Liver (tissue), 9 donors: ENCODE results near the gene SOSTDC1. TPM values are rescaled to one million over a fixed set of nuclear protein-coding genes. Genes with fewer than 3 reads are reported as not detected.

Source experiments
- DNase-seq: peaks from one replicate; pipeline ENCODE4 v3.0.0-alpha.2; 2017; ENCODE audit warnings: low spot score
- H3K27ac ChIP-seq, 2 donors: one replicate each; pipeline ENCODE4 v1.7.0; 2013; ENCODE audit warnings: inconsistent platforms in 2 of 2, low read length in 2 of 2, control low read depth in 1 of 2, low read depth in 1 of 2, mild to moderate bottlenecking in 1 of 2
- H3K27me3 ChIP-seq, 4 donors: one replicate each; pipeline versions ENCODE4 v1.6.1 to v1.7.0; 2013; ENCODE audit warnings: low read length in 3 of 4, inconsistent platforms in 1 of 4, mild to moderate bottlenecking in 1 of 4, moderate library complexity in 1 of 4; ENCODE audit not compliant: control insufficient read depth in 4 of 4, insufficient read depth in 4 of 4
- H3K36me3 ChIP-seq, 4 donors: one replicate each; pipeline versions ENCODE4 v1.6.1 to v1.7.0; 2013; ENCODE audit warnings: low read length in 3 of 4, mild to moderate bottlenecking in 3 of 4, low read depth in 1 of 4, moderate library complexity in 1 of 4; ENCODE audit not compliant: control insufficient read depth in 4 of 4, insufficient read depth in 3 of 4
- H3K4me1 ChIP-seq, 4 donors: one replicate each; pipeline versions ENCODE4 v1.6.1 to v1.7.0; 2013; ENCODE audit warnings: low read length in 3 of 4, mild to moderate bottlenecking in 3 of 4, moderate library complexity in 1 of 4; ENCODE audit not compliant: control insufficient read depth in 4 of 4, insufficient read depth in 4 of 4
- H3K4me3 ChIP-seq, 3 donors: one replicate each; pipeline versions ENCODE4 v1.6.1 to v1.7.0; 2013; ENCODE audit warnings: low read length in 3 of 3, control low read depth in 1 of 3, low read depth in 1 of 3, mild to moderate bottlenecking in 1 of 3
- H3K9ac ChIP-seq, 2 donors: one replicate each; pipeline ENCODE4 v1.7.0; 2013; ENCODE audit warnings: low read length in 2 of 2, mild to moderate bottlenecking in 2 of 2, moderate library complexity in 2 of 2, control low read depth in 1 of 2, low read depth in 1 of 2
- H3K9me3 ChIP-seq, 4 donors: one replicate each; pipeline versions ENCODE4 v1.6.1 to v1.7.0; 2013; ENCODE audit warnings: low read length in 3 of 4; ENCODE audit not compliant: control insufficient read depth in 4 of 4
- CTCF ChIP-seq: fragments of 150-350 bp; IDR thresholded peaks from 2 replicates; pipeline ENCODE4 v1.5.1; 2017; ENCODE audit warnings: improper control_type of control experiment, low read depth, low read length; ENCODE audit not compliant: missing input control
- EGR1 ChIP-seq, 2 donors: IDR thresholded peaks; 2 replicates each; pipeline ENCODE4 v1.6.1; 2016 to 2018; ENCODE audit warnings: antibody characterized with exemption in 2 of 2, low read depth in 2 of 2
- FOXA1 ChIP-seq: IDR thresholded peaks from 2 replicates; pipeline ENCODE4 v1.6.1; 2016; ENCODE audit warnings: antibody characterized with exemption
- FOXA2 ChIP-seq: IDR thresholded peaks from 2 replicates; pipeline ENCODE4 v1.6.1; 2016; ENCODE audit warnings: antibody characterized with exemption
- HNF4A ChIP-seq, 2 donors: conservative IDR thresholded peaks; 2 replicates each; pipeline ENCODE4 v1.6.1; 2016; ENCODE audit warnings: antibody characterized with exemption in 2 of 2, mild to moderate bottlenecking in 2 of 2
- HNF4G ChIP-seq: IDR thresholded peaks from 2 replicates; pipeline ENCODE4 v1.6.1; 2016; ENCODE audit warnings: antibody characterized with exemption
- JUND ChIP-seq, 2 donors: IDR thresholded peaks; 2 replicates each; pipeline ENCODE4 v1.6.1; 2016; ENCODE audit warnings: antibody characterized with exemption in 2 of 2
- NR2F2 ChIP-seq: IDR thresholded peaks from 2 replicates; pipeline ENCODE4 v1.6.1; 2016; ENCODE audit warnings: antibody characterized with exemption
- RAD21 ChIP-seq, 2 donors: IDR thresholded peaks; 2 replicates each; pipeline ENCODE4 v1.6.1; 2016; ENCODE audit warnings: antibody characterized with exemption in 2 of 2, mild to moderate bottlenecking in 2 of 2
- REST ChIP-seq: IDR thresholded peaks from 2 replicates; pipeline ENCODE4 v1.6.1; 2016; ENCODE audit warnings: antibody characterized with exemption, mild to moderate bottlenecking
- RXRA ChIP-seq, 2 donors: IDR thresholded peaks; 2 replicates each; pipeline ENCODE4 v1.6.1; 2017 to 2018; ENCODE audit warnings: antibody characterized with exemption in 2 of 2, mild to moderate bottlenecking in 1 of 2
- SP1 ChIP-seq: IDR thresholded peaks from 2 replicates; pipeline ENCODE4 v1.6.1; 2018; ENCODE audit warnings: antibody characterized with exemption, mild to moderate bottlenecking
- TAF1 ChIP-seq: conservative IDR thresholded peaks from 2 replicates; pipeline ENCODE4 v1.6.1; 2016; ENCODE audit warnings: antibody characterized with exemption, mild to moderate bottlenecking
- YY1 ChIP-seq: IDR thresholded peaks from 2 replicates; pipeline ENCODE4 v1.6.1; 2016; ENCODE audit warnings: antibody characterized with exemption, mild to moderate bottlenecking
- whole genome bisulfite sequencing: extraction: QIAGEN DNeasy Blood & Tissue Kit; methylation state at CpG from one replicate; pipeline ENCODE4 v1.1.7; 2013; 5-methylcytosine and 5-hydroxymethylcytosine counted together
- polyA plus RNA-seq, 2 donors: library from polyadenylated mRNA; stranded (reverse) in 1 of 2; unstranded in 1 of 2; fragments of 200-250 nt in 1 of 2; fragments of >200 nt in 1 of 2; fragmentation: Nextera tagmentation in 1 of 2; extraction: Ambion mirVana in 1 of 2; gene quantifications; one replicate each; pipeline versions ENCODE4 v1.2.1 to v1.2.3, GENCODE V29; 2013 to 2015
- total RNA-seq, 2 donors: library from RNA; depleted of rRNA; stranded (reverse); fragments of >200 nt; gene quantifications; one replicate each; pipeline ENCODE4 v1.2.3, GENCODE V29; 2014
- TF ChIP-seq, protein P1 (sequence below): IDR thresholded peaks from 2 replicates; pipeline ENCODE4 v1.6.1; 2016; ENCODE audit warnings: antibody characterized with exemption
- TF ChIP-seq, protein P2 (sequence below): IDR thresholded peaks from 2 replicates; pipeline ENCODE4 v1.6.1; 2016; ENCODE audit warnings: antibody characterized with exemption
- TF ChIP-seq, protein P3 (sequence below): IDR thresholded peaks from 2 replicates; pipeline ENCODE4 v1.6.1; 2016; ENCODE audit warnings: antibody characterized with exemption
- donor health status: healthy.
- donor health status: healthy.
- donor health status: healthy.
- donor health status: healthy.
- donor health status: healthy.

SOSTDC1 gene
- total and polyA plus RNA-seq, 4 donors: 0.05 to 0.56 (median 0.08) TPM; not detected in 1

DNA sequence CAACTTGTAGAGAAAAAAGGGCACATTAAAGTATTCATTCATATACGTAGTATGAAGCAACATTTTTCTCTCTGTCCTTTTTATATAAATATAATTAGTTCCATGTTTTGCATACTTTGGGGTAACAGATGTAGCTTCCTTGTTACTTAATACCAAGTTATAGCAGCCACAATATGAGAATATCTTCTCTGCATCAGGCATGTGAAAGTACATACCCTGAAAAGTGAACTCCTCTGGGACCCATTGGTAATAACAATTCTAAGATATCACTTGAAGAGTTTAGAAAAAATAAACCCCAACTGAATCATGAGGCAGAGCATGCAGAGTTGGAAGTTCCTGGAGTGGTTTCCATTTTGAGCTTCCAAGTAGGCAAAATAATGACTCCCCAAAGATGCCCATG is 41.8 kb downstream of the SOSTDC1 start:
- Histone ChIP-seq H3K4me3 (no peak overlapping the region), H3K27me3 (no peaks in the 10 kb centered on the region), H3K9ac (no peak overlapping the region), H3K9me3 (no peaks in the 10 kb centered on the region), H3K36me3 (no peaks in the 10 kb centered on the region), H3K4me1 (peaks cover 0 to 20% (median 16%) of the 10 kb centered on the region in 4 donors), H3K27ac (no peak overlapping the region)
- WGBS: 86% methylated on average over 1 of the region's 1 CpG
- no peak for DNase-seq
- TF ChIP-seq RAD21 (IDR thresholded peaks at IDR 0.05) (no peak), HNF4A (conservative IDR thresholded peaks at IDR 0.05) (no peak), RXRA (IDR thresholded peaks at IDR 0.05) (no peak), REST (no peak), SP1 (no peak), TAF1 (no peak), FOXA1 (no peak), YY1 (no peak), NR2F2 (no peak)
- TF ChIP-seq, protein P1, sequence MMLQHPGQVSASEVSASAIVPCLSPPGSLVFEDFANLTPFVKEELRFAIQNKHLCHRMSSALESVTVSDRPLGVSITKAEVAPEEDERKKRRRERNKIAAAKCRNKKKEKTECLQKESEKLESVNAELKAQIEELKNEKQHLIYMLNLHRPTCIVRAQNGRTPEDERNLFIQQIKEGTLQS: no peak
- TF ChIP-seq, protein P2, sequence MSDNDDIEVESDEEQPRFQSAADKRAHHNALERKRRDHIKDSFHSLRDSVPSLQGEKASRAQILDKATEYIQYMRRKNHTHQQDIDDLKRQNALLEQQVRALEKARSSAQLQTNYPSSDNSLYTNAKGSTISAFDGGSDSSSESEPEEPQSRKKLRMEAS: no peak

- DNase-seq: no peak
- Histone ChIP-seq H3K9me3 (no peaks in the 10 kb centered on the region), H3K4me1 (peaks cover 0 to 20% (median 16%) of the 10 kb centered on the region in 4 donors), H3K27ac (no peak overlapping the region), H3K27me3 (no peaks in the 10 kb centered on the region), H3K4me3 (no peak overlapping the region), H3K36me3 (no peaks in the 10 kb centered on the region), H3K9ac (no peak overlapping the region)
- WGBS: 94% methylated on average over 3 of the region's 3 CpGs
- TF ChIP-seq FOXA1 (no peak), HNF4G (no peak), YY1 (no peak), SP1 (no peak), JUND (IDR thresholded peaks at IDR 0.05) (no peak), FOXA2 (no peak), REST (no peak), EGR1 (IDR thresholded peaks at IDR 0.05; ENCODE audit: low read depth in 2 of 2) (no peak), RXRA (IDR thresholded peaks at IDR 0.05) (no peak), CTCF (no peak), NR2F2 (no peak), TAF1 (no peak), HNF4A (conservative IDR thresholded peaks at IDR 0.05) (no peak), RAD21 (IDR thresholded peaks at IDR 0.05) (no peak)
- TF ChIP-seq, protein P2: no peak
- TF ChIP-seq, protein P3, sequence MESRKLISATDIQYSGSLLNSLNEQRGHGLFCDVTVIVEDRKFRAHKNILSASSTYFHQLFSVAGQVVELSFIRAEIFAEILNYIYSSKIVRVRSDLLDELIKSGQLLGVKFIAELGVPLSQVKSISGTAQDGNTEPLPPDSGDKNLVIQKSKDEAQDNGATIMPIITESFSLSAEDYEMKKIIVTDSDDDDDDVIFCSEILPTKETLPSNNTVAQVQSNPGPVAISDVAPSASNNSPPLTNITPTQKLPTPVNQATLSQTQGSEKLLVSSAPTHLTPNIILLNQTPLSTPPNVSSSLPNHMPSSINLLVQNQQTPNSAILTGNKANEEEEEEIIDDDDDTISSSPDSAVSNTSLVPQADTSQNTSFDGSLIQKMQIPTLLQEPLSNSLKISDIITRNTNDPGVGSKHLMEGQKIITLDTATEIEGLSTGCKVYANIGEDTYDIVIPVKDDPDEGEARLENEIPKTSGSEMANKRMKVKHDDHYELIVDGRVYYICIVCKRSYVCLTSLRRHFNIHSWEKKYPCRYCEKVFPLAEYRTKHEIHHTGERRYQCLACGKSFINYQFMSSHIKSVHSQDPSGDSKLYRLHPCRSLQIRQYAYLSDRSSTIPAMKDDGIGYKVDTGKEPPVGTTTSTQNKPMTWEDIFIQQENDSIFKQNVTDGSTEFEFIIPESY: no peak
- TF ChIP-seq, protein P1: no peak
Measured at GRCh38 chr7:16422917-16423316, 42.6 kb downstream of the SOSTDC1 start.
